GM21381 (cell line): ENCODE data around the gene CHCHD6.
"Not testable (repeated sequence)": the region's sequence is repeated elsewhere in the genome, so short reads cannot be mapped to it uniquely, and the experiment has no call there.

Experiments used
- ATAC-seq: cut with Tn5 transposase; IDR thresholded peaks from one replicate; pipeline ENCODE4 v1.9.1; 2021; ENCODE audit warnings: mild to moderate bottlenecking, moderate library complexity; ENCODE audit not compliant: unreplicated experiment

The CHCHD6 gene

GRCh38 chr3:126765187-126766069 lies 61.4 kb downstream of the CHCHD6 start:
- ATAC-seq, result no peak

GRCh38 chr3:126766653-126767052 lies 62.6 kb downstream of the CHCHD6 start:
- ATAC-seq, result no peak

- no peak for ATAC-seq
Observed at GRCh38 chr3:126768903-126769302, 64.9 kb downstream of the CHCHD6 start.

GRCh38 chr3:126770096-126770495 lies 66.1 kb downstream of the CHCHD6 start:
- ATAC-seq, result no peak

- no peak for ATAC-seq
Observed at GRCh38 chr3:126773167-126773566, 69.1 kb downstream of the CHCHD6 start.

GRCh38 chr3:126773783-126774182 lies 69.7 kb downstream of the CHCHD6 start:
- no peak for ATAC-seq

- no peak for ATAC-seq
Observed at GRCh38 chr3:126777366-126777765, 73.3 kb downstream of the CHCHD6 start.

- no peak for ATAC-seq
Observed at GRCh38 chr3:126780666-126781065, 76.6 kb downstream of the CHCHD6 start.

- ATAC-seq, result no peak
Observed at GRCh38 chr3:126781406-126781805, 77.4 kb downstream of the CHCHD6 start.

GRCh38 chr3:126781889-126782491 lies 78.0 kb downstream of the CHCHD6 start:
- no peak for ATAC-seq

- no peak for ATAC-seq
Observed at GRCh38 chr3:126782536-126782935, 78.5 kb downstream of the CHCHD6 start.

GRCh38 chr3:126784254-126784653 lies 80.2 kb downstream of the CHCHD6 start:
- no peak for ATAC-seq

- ATAC-seq, result not testable (repeated sequence)
Observed at GRCh38 chr3:126791320-126791719, 87.3 kb downstream of the CHCHD6 start.

- ATAC-seq, result no peak
Observed at GRCh38 chr3:126792998-126793397, 89.0 kb downstream of the CHCHD6 start.

- ATAC-seq, result no peak
Observed at GRCh38 chr3:126797563-126797962, 93.5 kb downstream of the CHCHD6 start.

GRCh38 chr3:126798521-126798920 lies 94.5 kb downstream of the CHCHD6 start:
- ATAC-seq, result no peak

GRCh38 chr3:126799099-126799498 lies 95.1 kb downstream of the CHCHD6 start:
- no peak for ATAC-seq

- ATAC-seq, result not testable (repeated sequence)
Observed at GRCh38 chr3:126801312-126801711, 97.3 kb downstream of the CHCHD6 start.

GRCh38 chr3:126807795-126808194 lies 103.8 kb downstream of the CHCHD6 start:
- no peak for ATAC-seq

GRCh38 chr3:126811530-126811929 lies 107.5 kb downstream of the CHCHD6 start:
- ATAC-seq, result no peak

GRCh38 chr3:126816298-126816697 lies 112.3 kb downstream of the CHCHD6 start:
- ATAC-seq, result no peak
